GM12891 (cell line): ENCODE measurements around the gene OR51G1.

ENCODE experiments used
- PAX5 ChIP-seq: IDR thresholded peaks from 2 replicates; pipeline ENCODE4 v1.6.1; 2011; ENCODE audit warnings: low read length, moderate library complexity, mild to moderate bottlenecking; ENCODE audit not compliant: insufficient read depth, severe bottlenecking
- POLR2A ChIP-seq: IDR thresholded peaks from 2 replicates; pipeline ENCODE4 v1.6.1; 2011; ENCODE audit warnings: low read depth, low read length, control low read depth
- POLR2AphosphoS5 ChIP-seq: IDR thresholded peaks from 2 replicates; pipeline ENCODE4 v1.6.1; 2011; ENCODE audit warnings: low read depth, low read length, control low read depth
- SPI1 ChIP-seq: IDR thresholded peaks from 2 replicates; pipeline ENCODE4 v1.6.1; 2011; ENCODE audit warnings: low read depth, low read length, control low read depth
- TAF1 ChIP-seq: IDR thresholded peaks from 2 replicates; pipeline ENCODE4 v1.6.1; 2011; ENCODE audit warnings: low read depth, low read length, control low read depth

- no peak for TF ChIP-seq TAF1
- TF ChIP-seq POLR2A, result no peak
- no peak for TF ChIP-seq POLR2AphosphoS5
- no peak for TF ChIP-seq SPI1
- TF ChIP-seq PAX5, result no peak
Observed at GRCh38 chr11:4960877-4961276, 36.7 kb upstream of the OR51G1 start.
